Medulla oblongata (tissue), 1 donor: ENCODE results near the gene PTGDS.

ENCODE experiments used
- DNase-seq: peaks from one replicate; pipeline ENCODE4 v3.0.0-alpha.2; 2015; ENCODE audit errors: extremely low spot score

PTGDS gene

GRCh38 chr9:137008312-137008711, 31.0 kb downstream of the PTGDS start:
- DNase-seq, result no peak

DNA sequence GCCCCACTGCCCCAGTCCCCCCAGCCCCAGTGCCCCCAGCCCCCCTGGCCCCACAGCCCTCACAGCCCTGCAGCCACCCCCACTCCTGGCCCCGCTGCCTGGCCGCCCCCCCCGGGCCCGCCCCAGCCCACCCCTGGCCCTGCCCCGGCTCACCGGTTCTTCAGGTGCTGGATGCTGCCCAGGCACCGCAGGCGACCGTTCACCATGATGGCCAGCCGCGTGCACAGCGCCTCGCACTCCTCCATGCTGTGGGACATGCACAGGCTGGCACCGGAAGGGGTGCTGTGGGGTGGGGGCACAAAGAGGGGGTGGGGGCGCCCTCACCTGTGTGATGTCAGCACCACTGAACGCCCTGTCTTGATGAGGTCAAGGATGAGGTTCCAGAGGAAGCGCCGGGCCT, 31.9 kb downstream of the PTGDS start:
- no peak for DNase-seq

DNA sequence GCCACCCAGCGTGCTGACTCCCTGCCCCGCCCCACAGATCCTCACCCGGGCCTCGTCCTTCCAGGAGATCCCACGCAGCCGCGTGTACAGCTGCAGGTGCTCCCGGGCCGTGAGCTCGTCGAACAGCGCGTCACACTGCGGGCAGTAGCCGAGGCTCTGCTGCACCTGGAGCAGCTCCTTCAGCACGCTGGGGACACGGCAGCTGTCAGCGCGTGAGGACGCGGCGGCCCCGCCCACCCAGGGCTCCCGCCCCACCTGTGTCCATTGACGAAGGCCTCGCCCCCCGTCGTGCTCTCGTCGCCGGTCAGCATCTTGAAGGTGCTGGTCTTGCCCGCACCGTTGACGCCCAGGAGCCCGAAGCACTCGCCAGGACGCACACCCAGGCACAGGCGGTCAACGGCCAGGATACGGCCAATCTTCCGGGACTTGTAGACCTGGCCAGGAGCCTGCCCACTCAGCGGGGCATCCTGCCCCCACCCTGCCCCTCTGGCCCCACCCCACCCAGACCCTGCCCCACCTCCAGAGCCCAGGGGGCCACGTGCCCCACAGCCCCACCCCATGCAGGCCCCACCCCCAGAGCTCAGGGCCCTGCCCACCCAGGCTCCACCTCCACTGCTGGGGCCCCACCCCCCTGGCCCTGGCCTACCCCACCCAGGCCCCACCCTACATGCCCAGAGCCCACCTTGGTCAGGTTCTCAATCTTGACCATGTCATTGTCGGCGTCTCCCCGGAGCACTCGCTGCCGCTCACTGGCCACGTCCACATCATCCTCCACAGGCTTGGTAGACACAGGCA, 32.8 kb downstream of the PTGDS start:
- no peak for DNase-seq

DNA sequence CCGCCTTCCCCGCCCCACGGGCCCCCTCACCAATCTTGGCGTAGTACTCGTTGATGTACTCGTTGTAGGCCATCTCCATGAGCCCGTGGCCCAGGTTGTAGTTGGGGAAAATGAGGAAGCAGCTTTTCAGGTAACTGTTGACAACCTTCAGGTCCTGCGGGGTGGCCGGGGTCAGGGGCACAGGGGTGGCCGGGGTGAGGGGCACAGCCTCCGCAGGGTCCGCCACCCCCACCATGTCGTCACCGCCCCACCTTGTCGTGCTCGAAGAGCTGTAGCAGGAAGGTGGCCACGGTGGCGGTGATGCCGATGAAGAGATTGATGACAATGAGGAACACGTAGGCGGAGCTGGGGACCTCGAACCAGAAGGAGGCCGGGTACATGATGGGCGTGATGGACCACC, 33.9 kb downstream of the PTGDS start:
- DNase-seq, result no peak

- no peak for DNase-seq
Observed at GRCh38 chr9:137011907-137012675, 34.8 kb downstream of the PTGDS start.

GRCh38 chr9:137012694-137013570, 35.6 kb downstream of the PTGDS start:
- no peak for DNase-seq

DNA sequence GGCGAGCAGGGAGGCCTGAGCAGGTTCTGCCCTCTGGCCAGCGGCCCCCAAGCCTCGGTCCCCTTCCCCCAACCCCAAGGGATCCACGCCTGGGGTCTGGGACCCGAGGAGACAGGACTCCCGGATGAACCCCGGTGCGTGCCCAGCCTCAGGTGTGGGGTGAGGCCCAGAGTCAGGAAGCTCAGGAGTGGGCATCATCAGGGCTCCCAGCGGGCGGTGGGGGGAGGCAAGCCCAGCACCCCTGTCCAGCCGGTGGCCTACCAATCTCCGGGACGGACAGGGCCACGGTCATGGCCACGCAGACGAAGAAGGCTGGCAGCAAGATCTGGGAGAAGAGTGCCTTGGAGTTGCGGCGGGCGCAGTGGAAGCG, 36.3 kb downstream of the PTGDS start:
- DNase-seq, result no peak

- DNase-seq, result no peak
Observed at GRCh38 chr9:137014166-137014565, 36.9 kb downstream of the PTGDS start.

DNA sequence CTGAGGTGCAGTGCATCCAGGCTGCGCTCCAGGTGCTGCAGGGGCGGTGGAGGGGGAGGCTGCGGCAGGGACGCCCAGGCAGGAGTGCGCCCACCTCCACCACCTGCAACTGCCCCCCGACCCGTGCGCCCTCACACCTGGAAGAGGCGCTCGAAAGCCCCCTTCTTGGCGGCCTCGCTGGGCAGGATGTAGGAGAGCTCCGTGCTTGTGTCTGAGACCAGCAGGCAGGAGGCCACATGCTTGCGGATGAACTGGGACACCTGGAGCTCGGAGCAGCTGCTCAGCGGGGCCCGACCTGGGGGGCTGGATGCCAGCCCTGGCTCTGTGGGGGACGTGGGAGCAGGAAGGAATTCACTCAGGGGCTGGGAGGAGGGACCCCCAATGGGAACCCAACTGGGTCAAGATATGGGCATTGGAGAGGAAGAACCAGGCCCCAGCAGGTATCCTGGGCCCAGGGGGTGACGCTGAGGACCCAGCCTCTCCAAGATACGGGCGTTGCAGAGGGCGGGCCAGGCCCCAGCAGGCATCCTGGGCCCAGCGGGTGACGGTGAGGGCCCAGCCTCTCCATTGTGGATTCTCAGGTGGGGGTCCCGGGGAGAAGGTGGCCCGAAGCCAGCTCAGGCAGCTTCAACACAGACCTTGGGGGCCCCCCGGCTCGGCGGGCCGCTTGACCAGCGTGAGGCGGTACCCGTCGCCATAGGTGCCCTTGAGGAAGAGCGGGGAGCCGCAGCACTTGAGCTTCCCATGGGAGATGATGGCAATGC, 37.7 kb downstream of the PTGDS start:
- DNase-seq, result no peak

DNA sequence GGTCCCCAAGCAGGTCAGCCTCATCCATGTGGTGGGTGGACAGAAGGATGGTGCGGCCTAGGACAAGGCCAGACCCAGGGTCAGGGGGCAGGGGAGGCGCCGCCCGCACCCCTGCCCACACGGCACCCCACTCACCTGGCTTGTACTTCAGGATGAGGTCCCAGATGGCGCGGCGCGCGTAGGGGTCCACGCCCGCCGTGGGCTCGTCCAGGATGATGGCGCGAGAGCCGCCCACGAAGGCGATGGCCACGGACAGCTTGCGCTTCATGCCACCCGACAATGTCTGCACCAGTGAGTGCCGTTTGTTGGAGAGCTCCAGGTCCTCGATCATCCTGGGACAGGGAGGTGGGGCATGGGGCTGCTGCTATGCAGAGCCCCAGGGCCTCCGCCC, 38.2 kb downstream of the PTGDS start:
- DNase-seq, result no peak

GRCh38 chr9:137015976-137016375, 38.7 kb downstream of the PTGDS start:
- no peak for DNase-seq

DNA sequence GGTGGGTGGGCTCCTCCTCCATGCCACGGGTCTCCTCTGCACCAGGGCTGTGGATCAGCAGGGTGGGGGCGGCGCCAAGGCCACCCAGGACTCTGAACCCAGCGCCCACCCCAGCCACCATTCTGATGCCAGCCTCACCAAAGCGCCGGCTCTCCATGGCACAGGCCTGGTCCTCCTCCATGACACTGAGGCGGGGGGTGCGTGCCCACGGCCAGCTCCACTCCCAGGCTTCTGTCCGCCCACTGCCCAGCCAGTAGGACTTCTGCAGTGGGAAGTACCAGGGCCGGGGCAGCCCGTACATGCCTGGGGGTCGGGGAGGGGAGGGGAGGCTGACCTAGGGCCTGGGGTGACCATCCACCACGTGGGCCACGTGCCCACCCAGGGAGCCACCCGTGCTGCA, 39.1 kb downstream of the PTGDS start:
- DNase-seq, result no peak

DNA sequence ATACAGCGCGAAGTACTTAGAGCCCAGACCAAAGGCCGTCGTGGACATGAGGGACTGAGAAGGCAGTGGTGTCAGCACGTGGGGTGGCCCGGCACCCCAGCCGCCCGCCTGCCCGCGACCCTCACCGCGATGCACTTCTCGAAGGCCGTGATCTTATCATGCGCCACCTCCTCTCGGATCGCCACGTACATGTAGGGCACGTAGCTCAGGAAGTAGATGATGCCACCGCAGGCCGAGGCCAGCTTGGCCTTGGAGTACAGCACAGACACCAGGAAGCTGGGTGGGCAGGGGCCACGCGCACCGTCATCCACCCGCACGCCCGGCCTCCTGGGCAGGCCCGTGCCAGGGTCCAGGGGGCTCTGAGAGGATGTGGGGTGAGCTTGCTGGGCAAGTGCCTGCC, 39.8 kb downstream of the PTGDS start:
- DNase-seq, result no peak

GRCh38 chr9:137017791-137018497, 40.6 kb downstream of the PTGDS start:
- DNase-seq, result no peak

DNA sequence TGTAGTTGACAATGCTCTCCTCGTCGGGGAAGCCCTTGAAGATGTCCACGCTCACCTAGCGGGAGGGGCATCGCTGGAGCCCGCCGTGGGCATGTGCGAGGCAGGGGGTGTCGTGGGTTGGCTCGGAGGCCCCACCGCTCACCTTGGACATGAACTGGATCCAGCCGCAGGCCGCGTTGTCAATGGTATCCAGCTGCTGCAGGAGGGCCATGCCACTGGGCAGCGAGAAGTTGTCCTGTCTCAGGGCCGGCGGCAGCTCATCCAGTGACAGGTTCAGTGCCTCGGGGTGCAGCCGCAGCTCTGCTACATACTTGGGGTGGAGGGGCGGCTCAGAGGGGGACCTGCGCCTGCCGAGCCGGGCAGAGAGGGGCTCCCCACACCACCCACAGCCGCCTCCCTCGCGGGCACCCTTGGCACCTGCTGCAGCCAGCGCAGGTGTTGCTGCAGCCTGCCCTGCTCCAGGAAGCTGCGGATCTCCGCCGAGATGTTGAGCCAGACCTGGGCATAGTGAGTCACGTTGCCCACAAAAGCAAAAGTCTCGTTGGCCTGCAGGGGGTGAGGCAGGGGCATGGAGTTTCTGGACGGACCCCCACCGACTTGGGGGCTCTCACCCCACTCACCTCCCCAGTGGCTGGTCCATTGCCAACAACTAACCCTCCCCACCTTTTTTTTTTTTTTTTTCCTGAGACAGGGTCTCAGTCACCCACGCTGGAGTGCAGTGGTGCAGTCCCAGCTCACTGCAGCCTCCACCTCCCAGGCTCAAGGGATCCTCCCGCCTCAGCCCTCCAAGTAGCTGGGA, 41.7 kb downstream of the PTGDS start:
- no peak for DNase-seq

- DNase-seq, result no peak
Observed at GRCh38 chr9:137019891-137020683, 42.8 kb downstream of the PTGDS start.

DNA sequence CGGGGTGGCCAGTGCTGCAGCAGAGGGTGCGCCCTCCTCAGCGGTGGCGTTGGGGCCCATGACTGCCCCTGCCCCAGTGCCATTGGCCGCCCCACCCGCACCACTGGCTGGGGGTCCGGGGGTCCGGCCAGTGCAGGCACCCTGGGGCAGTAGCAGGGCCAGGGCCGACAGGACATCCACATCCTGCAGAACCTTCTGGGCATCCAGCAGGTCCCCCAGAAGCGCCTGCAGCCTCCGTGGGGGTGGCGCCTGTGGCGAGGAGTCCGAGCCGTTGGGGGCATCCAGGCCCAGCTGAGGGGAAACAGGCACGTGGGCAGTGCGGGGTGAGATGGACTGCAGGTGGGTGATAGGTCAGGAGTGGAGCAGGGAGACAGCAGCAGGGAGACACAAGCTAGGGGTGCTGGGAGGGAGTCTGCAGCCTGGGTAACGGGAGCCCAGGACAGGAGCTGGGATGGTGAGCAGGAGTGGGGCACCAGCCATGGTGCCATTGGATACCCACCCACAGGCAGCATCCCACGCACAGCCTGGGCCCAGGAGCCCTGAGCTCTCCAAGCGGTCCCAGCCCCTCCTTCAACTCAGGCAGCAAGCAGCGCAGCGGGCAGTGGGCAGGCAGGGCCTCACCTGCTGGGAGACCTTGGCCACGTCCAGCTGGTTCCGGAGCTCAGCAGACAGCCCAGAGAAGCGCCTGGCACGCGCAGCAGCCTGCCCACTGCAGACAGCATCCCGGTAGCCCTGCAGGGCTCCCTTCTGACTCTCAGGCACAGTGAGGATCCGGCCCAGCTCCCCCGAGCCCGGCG, 43.7 kb downstream of the PTGDS start:
- no peak for DNase-seq

DNA sequence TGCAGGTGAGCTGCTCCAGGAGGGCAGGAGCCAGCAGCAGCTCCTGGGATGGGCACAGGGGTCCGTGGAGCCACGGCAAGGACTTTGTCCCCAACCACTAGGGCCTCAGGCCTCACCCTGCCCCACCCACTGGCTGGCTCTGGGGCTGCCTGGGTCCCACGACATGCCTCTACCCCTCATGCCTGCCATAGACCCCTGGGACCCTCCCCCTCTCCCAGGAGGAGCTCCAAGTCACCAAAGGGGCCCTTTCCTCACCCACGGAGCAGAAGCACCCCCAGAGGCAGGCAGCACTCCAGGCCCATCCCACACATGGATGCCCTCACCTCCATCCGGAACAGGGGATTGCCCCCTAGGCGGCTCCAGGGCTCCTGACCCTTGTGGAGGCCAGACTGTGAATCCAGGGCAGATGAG, 44.3 kb downstream of the PTGDS start:
- no peak for DNase-seq
